Esophagus (tissue), 2 donors: ENCODE results near the gene IL1R1. TPM values are rescaled to one million over a fixed set of nuclear protein-coding genes. Genes with fewer than 3 reads are reported as not detected.

Experiments used
- H3K27ac ChIP-seq, 2 donors: one replicate each; pipeline ENCODE4 v1.5.1; 2013; ENCODE audit warnings: low read depth in 2 of 2, mild to moderate bottlenecking in 2 of 2, inconsistent platforms in 1 of 2, low read length in 1 of 2, moderate library complexity in 1 of 2
- H3K27me3 ChIP-seq, 2 donors: one replicate each; pipeline ENCODE4 v1.6.1; 2013; ENCODE audit warnings: low read length in 2 of 2, control low read depth in 1 of 2, mild to moderate bottlenecking in 1 of 2; ENCODE audit not compliant: insufficient read depth in 2 of 2, control insufficient read depth in 1 of 2
- H3K36me3 ChIP-seq, 2 donors: one replicate each; pipeline ENCODE4 v1.6.1; 2013; ENCODE audit warnings: low read length in 1 of 2; ENCODE audit not compliant: control insufficient read depth in 2 of 2, insufficient read depth in 2 of 2
- H3K4me1 ChIP-seq, 2 donors: one replicate each; pipeline ENCODE4 v1.6.1; 2013; ENCODE audit warnings: low read length in 1 of 2; ENCODE audit not compliant: control insufficient read depth in 2 of 2, insufficient read depth in 2 of 2
- H3K4me3 ChIP-seq, 2 donors: one replicate each; pipeline ENCODE4 v1.5.1; 2013; ENCODE audit warnings: low read length in 2 of 2, mild to moderate bottlenecking in 2 of 2, low read depth in 1 of 2, moderate library complexity in 1 of 2
- H3K9me3 ChIP-seq, 2 donors: one replicate each; pipeline ENCODE4 v1.6.1; 2013; ENCODE audit warnings: mild to moderate bottlenecking in 2 of 2, low read depth in 1 of 2, low read length in 1 of 2, moderate library complexity in 1 of 2; ENCODE audit not compliant: control insufficient read depth in 2 of 2, insufficient read depth in 1 of 2
- WGBS, 2 donors: extraction: QIAGEN DNeasy Blood & Tissue Kit; methylation state at CpG; one replicate each; pipeline ENCODE4 v1.1.7; 2013; 5-methylcytosine and 5-hydroxymethylcytosine counted together
- polyA plus RNA-seq, 2 donors: library from polyadenylated mRNA; stranded (reverse); fragments of 200-250 nt; gene quantifications; one replicate each; pipeline ENCODE4 v1.2.3, GENCODE V29; 2013
- donor health status: healthy with polysubstance abuse.
- donor health status: Bipolar disorder and iron deficiency.

The IL1R1 gene
- polyA plus RNA-seq, 2 donors = 11.7 to 12.7 TPM

GRCh38 chr2:102179788-102180686 lies 37.5 kb downstream of the IL1R1 start:
- Histone ChIP-seq H3K27ac (no peak overlapping the region), H3K36me3 (peaks cover 0 to 3% of the 10 kb centered on the region in 2 donors), H3K4me1 (no peaks in the 10 kb centered on the region), H3K9me3 (no peaks in the 10 kb centered on the region), H3K27me3 (no peaks in the 10 kb centered on the region), H3K4me3 (no peak overlapping the region)
- 82 to 98% methylated on average over 2 of the region's 2 CpGs for WGBS, 2 donors

DNA sequence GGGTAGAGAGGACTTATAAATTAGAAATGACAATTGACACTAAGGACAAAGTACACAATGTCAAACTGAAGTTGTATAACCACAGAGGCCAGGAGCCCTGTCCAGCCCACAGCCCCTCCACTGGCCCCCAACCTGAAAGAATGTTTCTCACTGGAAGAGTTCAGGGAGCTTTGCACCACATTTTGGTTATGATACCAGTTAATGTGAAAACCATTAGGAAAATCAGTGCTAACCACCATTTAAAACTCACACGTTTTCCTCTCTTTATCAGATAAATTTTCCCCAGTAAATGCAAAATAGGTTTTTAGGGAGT lies 38.1 kb downstream of the IL1R1 start:
- H3K27me3 ChIP-seq = no peaks in the 10 kb centered on the region
- H3K4me1 ChIP-seq = no peaks in the 10 kb centered on the region
- no peak overlapping the region for H3K4me3 ChIP-seq
- H3K27ac ChIP-seq = no peak overlapping the region
- peaks cover 0 to 3% of the 10 kb centered on the region in 2 donors for H3K36me3 ChIP-seq
- H3K9me3 ChIP-seq = no peaks in the 10 kb centered on the region
- WGBS, 2 donors = 50 to 58% methylated on average over 1 of the region's 1 CpG

- H3K36me3 ChIP-seq = peaks cover 0 to 3% of the 10 kb centered on the region in 2 donors
- peak overlapping the region in 1 of 2 donors; percentile 52 for H3K27ac ChIP-seq
- H3K27me3 ChIP-seq = no peaks in the 10 kb centered on the region
- no peak overlapping the region for H3K4me3 ChIP-seq
- H3K9me3 ChIP-seq = no peaks in the 10 kb centered on the region
- no peaks in the 10 kb centered on the region for H3K4me1 ChIP-seq
- WGBS, 2 donors = 89% methylated on average over 5 of the region's 5 CpGs
These were observed 38.8 kb downstream of the IL1R1 start for GRCh38 chr2:102181376-102181775.

DNA sequence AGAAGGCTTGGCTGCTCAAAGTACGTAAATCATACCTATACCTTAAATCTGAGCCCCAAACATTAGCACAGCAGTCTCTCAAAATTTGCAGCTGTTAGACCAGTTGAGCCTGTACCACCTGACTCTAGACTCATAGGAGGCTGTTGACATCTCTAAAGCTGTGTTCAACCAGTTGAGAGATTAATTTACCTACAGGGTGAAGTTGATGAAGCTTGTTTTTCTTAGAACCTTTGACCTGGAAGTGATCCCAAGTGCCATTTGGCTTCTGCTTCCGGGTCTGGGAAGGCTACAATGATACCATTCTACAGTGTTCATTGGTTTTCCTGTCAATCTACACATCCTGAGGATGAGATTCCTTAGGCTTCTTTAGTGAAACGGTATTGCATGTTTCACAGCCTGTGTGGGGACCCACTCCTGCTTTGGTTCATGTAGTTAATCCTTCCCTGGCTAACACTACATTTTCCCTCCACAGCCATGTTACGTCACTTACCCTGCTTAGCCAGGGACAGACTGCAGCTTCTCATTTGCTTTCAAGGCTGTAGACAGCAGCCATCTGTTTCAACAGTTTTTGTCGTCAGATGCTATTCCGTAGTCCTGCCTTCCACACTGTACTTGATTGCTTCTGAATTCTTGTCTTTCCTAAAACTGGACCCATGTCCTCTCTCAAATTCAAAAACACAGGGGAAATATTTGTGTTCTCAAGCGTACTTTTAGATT lies 39.5 kb downstream of the IL1R1 start:
- Histone ChIP-seq H3K27me3 (no peaks in the 10 kb centered on the region), H3K27ac (peak overlapping the region; percentile 71 to 75), H3K36me3 (no peaks in the 10 kb centered on the region), H3K4me1 (no peaks in the 10 kb centered on the region), H3K4me3 (no peak overlapping the region), H3K9me3 (no peaks in the 10 kb centered on the region)
- 69% methylated on average over 7 of the region's 7 CpGs for WGBS, 2 donors

GRCh38 chr2:102184018-102184417 lies 41.5 kb downstream of the IL1R1 start:
- Histone ChIP-seq H3K36me3 (no peaks in the 10 kb centered on the region), H3K4me1 (no peaks in the 10 kb centered on the region), H3K4me3 (no peak overlapping the region), H3K27me3 (no peaks in the 10 kb centered on the region), H3K27ac (no peak overlapping the region), H3K9me3 (no peaks in the 10 kb centered on the region)
- 67 to 68% methylated on average over 2 of the region's 2 CpGs for WGBS, 2 donors

GRCh38 chr2:102184568-102184967 lies 42.0 kb downstream of the IL1R1 start:
- H3K9me3 ChIP-seq = no peaks in the 10 kb centered on the region
- H3K27ac ChIP-seq = no peak overlapping the region
- 93 to 95% methylated on average over 1 of the region's 1 CpG for WGBS, 2 donors
- no peaks in the 10 kb centered on the region for H3K36me3 ChIP-seq
- H3K27me3 ChIP-seq = no peaks in the 10 kb centered on the region
- H3K4me1 ChIP-seq = no peaks in the 10 kb centered on the region
- H3K4me3 ChIP-seq = no peak overlapping the region

DNA sequence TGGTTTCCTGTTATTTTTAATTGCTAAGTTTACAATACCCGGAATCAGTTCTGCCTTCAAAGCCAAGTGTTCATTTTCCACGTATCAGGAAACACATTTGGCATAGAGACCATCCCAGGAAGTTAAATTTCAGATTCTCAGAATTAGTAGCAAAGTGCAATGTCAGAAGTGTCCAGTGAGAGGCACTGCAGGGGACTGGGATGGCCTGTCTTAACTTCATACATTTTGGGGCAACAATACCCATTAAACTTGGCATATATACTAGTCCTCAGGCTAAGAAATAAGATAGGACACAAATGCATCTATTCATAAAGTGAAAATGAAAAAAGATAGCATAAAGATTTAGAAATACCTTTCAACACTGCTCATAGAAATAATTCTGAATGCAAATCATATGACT lies 42.8 kb downstream of the IL1R1 start:
- no peaks in the 10 kb centered on the region for H3K27me3 ChIP-seq
- no peaks in the 10 kb centered on the region for H3K36me3 ChIP-seq
- H3K4me3 ChIP-seq = no peak overlapping the region
- 20 to 24% methylated on average over 2 of the region's 2 CpGs for WGBS, 2 donors
- H3K27ac ChIP-seq = no peak overlapping the region
- H3K9me3 ChIP-seq = no peaks in the 10 kb centered on the region
- H3K4me1 ChIP-seq = no peaks in the 10 kb centered on the region

GRCh38 chr2:102186791-102187495 lies 44.4 kb downstream of the IL1R1 start, which contains the start of gene IL1RL2:
TSS of gene IL1RL2 (plus strand) at chr2:102187023. CDS start at chr2:102187868, 845 bp downstream.
- Histone ChIP-seq H3K9me3 (no peaks in the 10 kb centered on the region), H3K36me3 (no peaks in the 10 kb centered on the region), H3K27ac (peak within 1 kb of the TSS; percentile 82 to 91), H3K27me3 (no peaks in the 10 kb centered on the region), H3K4me1 (no peaks in the 10 kb centered on the region), H3K4me3 (peak within 1 kb of the TSS; percentile 61 to 69)
- 34 to 39% methylated on average over 36 of the region's 36 CpGs for WGBS, 2 donors

- peak overlapping the region; percentile 82 to 91 for H3K27ac ChIP-seq
These were observed 45.1 kb downstream of the IL1R1 start for GRCh38 chr2:102187496-102188150.

More at GRCh38 chr2:102187496-102188150, 45.1 kb downstream of the IL1R1 start:
- H3K36me3 ChIP-seq = no peaks in the 10 kb centered on the region
- H3K9me3 ChIP-seq = no peaks in the 10 kb centered on the region
- 10% methylated on average over 46 to 50 of the region's 50 CpGs for WGBS, 2 donors
- H3K4me1 ChIP-seq = no peaks in the 10 kb centered on the region
- H3K4me3 ChIP-seq = peak overlapping the region; percentile 61 to 69
- H3K27me3 ChIP-seq = no peaks in the 10 kb centered on the region
